Ascending aorta (tissue), 2 donors: Measurements from ENCODE around the gene RUNX1. TPM values are rescaled to one million over a fixed set of nuclear protein-coding genes. Genes with fewer than 3 reads are reported as not detected.

Experiments
- DNase-seq, 2 donors: peaks; one replicate each; pipeline ENCODE4 v3.0.0-alpha.2; 2019; ENCODE audit warnings: low spot score in 2 of 2
- H3K27ac ChIP-seq, 2 donors: fragments of 200-600 bp; sonication (generic); one replicate each; pipeline ENCODE4 v1.5.1; 2016 to 2017; ENCODE audit warnings: mild to moderate bottlenecking in 1 of 2
- H3K27me3 ChIP-seq: fragments of 200-600 bp; sonication (generic); one replicate; pipeline ENCODE4 v1.5.1; 2017
- H3K36me3 ChIP-seq, 2 donors: fragments of 200-600 bp; sonication (generic); one replicate each; pipeline ENCODE4 v1.5.1; 2016
- H3K4me1 ChIP-seq, 2 donors: fragments of 200-600 bp; sonication (generic); one replicate each; pipeline ENCODE4 v1.5.1; 2016 to 2017; ENCODE audit warnings: mild to moderate bottlenecking in 1 of 2
- H3K4me3 ChIP-seq, 2 donors: fragments of 200-600 bp; sonication (generic); one replicate each; pipeline ENCODE4 v1.5.1; 2016 to 2017; ENCODE audit warnings: mild to moderate bottlenecking in 1 of 2
- H3K9me3 ChIP-seq, 2 donors: fragments of 200-600 bp; sonication (generic); one replicate each; pipeline ENCODE4 v1.5.1; 2016
- CTCF ChIP-seq, 3 experiments: fragments of 200-600 bp in 2 of 3; fragments of 450-650 bp in 1 of 3; sonication (generic) in 2 of 3; IDR thresholded peaks; one replicate each; pipeline ENCODE4 v1.5.1; 2016 to 2019; ENCODE audit warnings: antibody characterized with exemption in 3 of 3, mild to moderate bottlenecking in 1 of 3, moderate library complexity in 1 of 3
- intact Hi-C: fragments of 100-400 bp; cut with DNase I; formaldehyde crosslinking; loops from one replicate; pipeline ENCODE4 v1.15.1; 2023
- total RNA-seq: library from RNA; depleted of rRNA; stranded (reverse); fragments of >200 nt; gene quantifications from one replicate; pipeline ENCODE4 v1.1.0, GENCODE V29; 2016

Gene RUNX1
- total RNA-seq, 1 donor from 2014 or later, result 16.3 TPM

DNA sequence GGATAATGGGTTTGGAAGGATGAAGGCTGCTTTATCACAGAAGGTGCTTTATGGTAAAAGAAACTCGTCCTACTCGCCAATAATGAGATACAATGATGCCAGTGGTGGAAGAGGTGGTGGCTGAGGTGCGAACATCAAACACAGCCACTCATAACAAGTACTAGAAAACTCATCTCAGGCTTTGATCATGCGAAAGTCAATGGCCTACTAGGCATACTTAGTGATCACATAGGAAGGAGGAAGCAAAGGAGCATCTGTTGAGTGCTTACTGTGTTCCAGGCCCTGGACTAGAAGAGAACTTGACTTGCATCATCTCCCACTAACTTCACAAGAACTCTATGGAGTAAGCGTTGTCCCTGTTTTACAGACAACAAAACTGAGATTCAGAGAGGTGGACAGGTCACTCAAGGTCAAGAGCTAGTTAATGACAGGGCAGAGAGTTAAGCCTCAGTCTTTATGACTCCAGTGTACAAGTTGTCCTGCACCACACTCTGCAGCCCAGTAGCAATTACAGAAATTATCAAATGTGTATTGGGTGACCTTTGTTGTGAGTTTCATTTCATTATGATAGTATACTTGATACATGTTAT lies 33.6 kb downstream of the RUNX1 start:
- no peak for DNase-seq
- no peak overlapping the region for H3K27ac ChIP-seq
- intact Hi-C loops, result no loop called here
- TF ChIP-seq CTCF (IDR thresholded peaks at IDR 0.05), result no peak
- no peaks in the 10 kb centered on the region for H3K36me3 ChIP-seq
- H3K9me3 ChIP-seq, result no peaks in the 10 kb centered on the region
- H3K27me3 ChIP-seq, result no peaks in the 10 kb centered on the region
- H3K4me3 ChIP-seq, result no peak overlapping the region
- H3K4me1 ChIP-seq, result no peaks in the 10 kb centered on the region

DNA sequence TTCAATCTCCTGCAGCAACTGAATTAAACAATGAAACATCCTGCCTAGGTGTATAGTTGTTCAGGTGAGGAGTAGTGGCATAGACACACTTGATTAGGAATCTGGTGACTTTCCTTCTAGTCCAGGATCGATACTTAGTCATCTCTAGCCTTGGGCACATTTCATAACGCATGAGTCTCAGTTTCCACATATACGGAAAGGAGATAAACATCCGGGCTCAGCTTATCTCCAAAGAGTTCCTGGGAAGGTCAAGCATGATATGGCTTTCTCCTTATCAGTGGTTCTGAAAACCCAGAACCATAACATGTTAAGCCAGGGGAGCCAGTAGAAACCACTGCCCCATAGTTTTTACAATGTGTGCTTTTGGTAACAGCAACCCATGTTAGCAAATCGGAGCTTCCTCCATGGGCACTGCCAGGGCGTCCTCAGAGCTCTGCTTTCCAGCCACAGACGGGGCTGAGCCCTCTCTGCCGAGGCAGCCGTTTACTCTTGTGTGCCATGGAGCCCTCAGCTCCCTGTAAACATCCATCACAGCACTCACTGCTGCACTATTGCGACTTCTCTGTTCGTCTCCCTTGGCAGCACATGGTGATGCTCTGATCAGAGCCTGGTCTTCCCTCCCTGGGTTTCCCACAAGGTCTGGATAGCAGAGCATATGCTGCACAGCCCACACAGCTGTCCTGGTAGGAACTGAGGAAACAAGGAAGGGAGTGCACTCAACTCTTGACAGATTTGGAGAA lies 34.6 kb downstream of the RUNX1 start:
- H3K4me3 ChIP-seq, result no peak overlapping the region
- H3K4me1 ChIP-seq, result no peaks in the 10 kb centered on the region
- intact Hi-C loops, result no loop called here
- no peak for DNase-seq
- no peak overlapping the region for H3K27ac ChIP-seq
- no peaks in the 10 kb centered on the region for H3K9me3 ChIP-seq
- no peaks in the 10 kb centered on the region for H3K36me3 ChIP-seq
- TF ChIP-seq CTCF (IDR thresholded peaks at IDR 0.05), result no peak
- H3K27me3 ChIP-seq, result no peaks in the 10 kb centered on the region

DNA sequence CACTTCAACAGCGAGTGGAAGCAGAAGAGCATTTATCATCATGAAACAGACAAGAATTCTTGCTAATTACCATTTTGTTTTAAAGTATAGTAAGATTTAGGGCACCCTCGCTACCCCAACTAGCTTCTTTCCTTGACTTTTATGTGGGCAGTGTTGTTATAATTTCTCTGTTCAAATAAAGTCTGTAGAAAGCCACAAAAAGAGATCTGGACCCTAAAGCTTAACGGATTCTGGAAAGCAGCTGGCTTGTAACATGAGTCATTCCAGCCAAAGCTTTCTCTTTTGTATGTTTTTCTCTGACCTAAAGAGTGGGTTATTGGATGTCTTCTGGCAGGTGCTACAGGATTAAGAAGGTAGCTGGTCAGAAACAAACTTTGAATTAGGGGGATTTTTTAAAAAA lies 37.4 kb downstream of the RUNX1 start:
- no peak for DNase-seq

DNA sequence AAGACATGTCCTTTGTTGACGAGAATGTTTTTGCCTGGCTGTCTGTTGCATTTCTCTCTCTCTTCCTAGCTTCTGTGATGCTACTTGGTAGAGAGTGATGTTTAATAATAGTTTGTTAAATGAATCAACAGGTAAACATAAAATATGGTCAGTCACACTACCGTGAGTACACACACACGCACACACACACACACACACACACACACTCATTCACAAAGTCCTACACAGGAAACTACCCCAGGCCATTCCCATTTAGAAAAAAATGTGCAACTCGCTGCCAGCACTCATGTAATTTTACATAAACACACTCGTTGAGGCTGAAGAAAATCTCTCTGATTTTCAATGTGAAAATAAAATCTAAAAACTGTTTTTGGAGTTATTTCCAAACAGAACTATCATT lies 38.7 kb downstream of the RUNX1 start:
- H3K27me3 ChIP-seq, result no peaks in the 10 kb centered on the region
- no peak for DNase-seq
- H3K27ac ChIP-seq, result no peak overlapping the region
- H3K36me3 ChIP-seq, result no peaks in the 10 kb centered on the region
- H3K4me3 ChIP-seq, result no peak overlapping the region
- intact Hi-C loops, result no loop called here
- no peak for TF ChIP-seq CTCF (IDR thresholded peaks at IDR 0.05)
- H3K9me3 ChIP-seq, result no peaks in the 10 kb centered on the region
- no peaks in the 10 kb centered on the region for H3K4me1 ChIP-seq

More for the DNA sequence above, 37.4 kb downstream of the RUNX1 start:
- no peak for TF ChIP-seq CTCF (IDR thresholded peaks at IDR 0.05)
- no peaks in the 10 kb centered on the region for H3K36me3 ChIP-seq
- H3K4me3 ChIP-seq, result no peak overlapping the region
- H3K27me3 ChIP-seq, result no peaks in the 10 kb centered on the region
- H3K4me1 ChIP-seq, result no peaks in the 10 kb centered on the region
- no peaks in the 10 kb centered on the region for H3K9me3 ChIP-seq
- intact Hi-C loops, result no loop called here
- H3K27ac ChIP-seq, result no peak overlapping the region

DNA sequence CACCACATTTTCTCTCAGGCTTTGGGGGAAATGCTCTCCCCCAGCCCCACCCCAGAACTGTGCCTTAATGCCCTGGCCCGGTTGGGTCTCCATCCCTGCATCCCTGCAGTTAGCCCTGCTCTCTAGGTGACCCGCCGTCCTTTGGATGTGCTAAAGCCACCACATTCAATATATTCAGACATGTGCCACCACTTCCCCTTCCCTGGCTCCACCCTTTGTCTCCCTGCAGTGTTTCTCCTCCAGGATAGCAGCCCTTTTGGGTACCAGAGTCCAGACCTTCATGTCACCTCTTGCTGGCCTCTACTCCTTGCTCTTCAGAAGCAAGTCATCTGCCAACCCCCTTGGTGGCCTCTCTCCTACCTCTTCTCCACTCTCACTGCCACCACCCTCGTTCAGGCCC lies 41.8 kb downstream of the RUNX1 start:
- Histone ChIP-seq H3K27me3 (no peaks in the 10 kb centered on the region), H3K36me3 (no peaks in the 10 kb centered on the region), H3K4me1 (no peaks in the 10 kb centered on the region), H3K4me3 (no peak overlapping the region), H3K9me3 (no peaks in the 10 kb centered on the region), H3K27ac (no peak overlapping the region)
- no peak for DNase-seq
- intact Hi-C loops, result no loop called here
- TF ChIP-seq CTCF (IDR thresholded peaks at IDR 0.05), result no peak
